ENCODE data around the gene MACO1.

MACO1 gene

DNA sequence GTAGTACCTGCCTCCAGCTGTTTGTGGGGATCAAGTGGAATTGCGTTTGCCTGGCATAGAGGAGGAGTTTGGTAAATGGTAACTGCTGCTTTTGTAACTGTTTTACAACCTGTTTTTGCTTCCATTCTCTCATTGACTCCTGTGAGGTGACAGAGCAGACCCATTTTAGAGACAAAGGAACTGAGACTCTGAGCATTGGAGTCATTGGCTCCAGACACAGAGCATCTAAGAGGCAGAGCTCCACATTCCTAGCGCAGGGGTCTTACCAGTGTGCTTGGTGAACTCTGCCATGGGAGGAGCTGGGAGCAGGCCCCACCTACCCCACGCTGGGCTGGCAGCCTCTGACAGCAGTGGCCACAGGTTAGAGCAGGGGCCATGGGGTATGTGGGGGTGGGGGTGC lies 115.1 kb downstream of the MACO1 start:
- Histone ChIP-seq H3K27me3 (ENCODE audit: control insufficient read depth, insufficient read depth, low read length) (no peaks in the 10 kb centered on the region), H2AFZ (no peak overlapping the region), H3K9me3 (ENCODE audit: control insufficient read depth, low read length) (no peaks in the 10 kb centered on the region), H3K4me2 (ENCODE audit: low read length) (no peak overlapping the region), H3K9ac (no peak overlapping the region), H3K79me2 (peaks cover 2% of the 10 kb centered on the region), H3K4me3 (ENCODE audit: low read depth, low read length) (no peak overlapping the region), H3K4me1 (peaks cover 9% of the 10 kb centered on the region), H3K27ac (no peak overlapping the region), H3K36me3 (ENCODE audit: control insufficient read depth, insufficient read depth, low read length) (no peaks in the 10 kb centered on the region)
- TF ChIP-seq, protein P1, sequence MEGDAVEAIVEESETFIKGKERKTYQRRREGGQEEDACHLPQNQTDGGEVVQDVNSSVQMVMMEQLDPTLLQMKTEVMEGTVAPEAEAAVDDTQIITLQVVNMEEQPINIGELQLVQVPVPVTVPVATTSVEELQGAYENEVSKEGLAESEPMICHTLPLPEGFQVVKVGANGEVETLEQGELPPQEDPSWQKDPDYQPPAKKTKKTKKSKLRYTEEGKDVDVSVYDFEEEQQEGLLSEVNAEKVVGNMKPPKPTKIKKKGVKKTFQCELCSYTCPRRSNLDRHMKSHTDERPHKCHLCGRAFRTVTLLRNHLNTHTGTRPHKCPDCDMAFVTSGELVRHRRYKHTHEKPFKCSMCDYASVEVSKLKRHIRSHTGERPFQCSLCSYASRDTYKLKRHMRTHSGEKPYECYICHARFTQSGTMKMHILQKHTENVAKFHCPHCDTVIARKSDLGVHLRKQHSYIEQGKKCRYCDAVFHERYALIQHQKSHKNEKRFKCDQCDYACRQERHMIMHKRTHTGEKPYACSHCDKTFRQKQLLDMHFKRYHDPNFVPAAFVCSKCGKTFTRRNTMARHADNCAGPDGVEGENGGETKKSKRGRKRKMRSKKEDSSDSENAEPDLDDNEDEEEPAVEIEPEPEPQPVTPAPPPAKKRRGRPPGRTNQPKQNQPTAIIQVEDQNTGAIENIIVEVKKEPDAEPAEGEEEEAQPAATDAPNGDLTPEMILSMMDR (IDR thresholded peaks at IDR 0.05), result no peak

DNA sequence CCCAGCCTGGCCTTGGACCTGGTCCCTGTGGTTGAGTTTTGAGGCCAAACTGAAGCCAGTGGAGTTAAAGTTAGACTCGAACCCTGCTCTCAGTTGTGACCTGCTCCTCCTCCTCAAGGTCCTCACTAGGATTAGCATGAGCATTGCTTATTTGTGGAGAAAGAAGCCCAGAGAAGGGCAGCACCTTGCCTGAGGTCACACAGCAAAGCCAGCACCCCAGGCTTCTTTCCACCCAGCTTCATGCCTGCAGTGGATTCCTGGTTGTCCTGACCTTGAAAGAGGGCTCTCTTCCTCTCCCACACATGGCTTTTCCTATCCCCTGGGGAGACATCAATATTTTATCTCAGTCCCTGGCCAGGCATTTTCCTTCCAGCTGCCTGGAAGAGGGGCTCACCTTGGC lies 115.5 kb downstream of the MACO1 start:
- Histone ChIP-seq H3K9me3 (ENCODE audit: control insufficient read depth, low read length) (no peaks in the 10 kb centered on the region), H3K27me3 (ENCODE audit: control insufficient read depth, insufficient read depth, low read length) (no peaks in the 10 kb centered on the region), H3K4me2 (ENCODE audit: low read length) (no peak overlapping the region), H3K9ac (no peak overlapping the region), H3K4me3 (ENCODE audit: low read depth, low read length) (no peak overlapping the region), H3K79me2 (peaks cover 2% of the 10 kb centered on the region), H3K27ac (no peak overlapping the region), H3K36me3 (ENCODE audit: control insufficient read depth, insufficient read depth, low read length) (no peaks in the 10 kb centered on the region), H2AFZ (no peak overlapping the region), H3K4me1 (peaks cover 11% of the 10 kb centered on the region)
- TF ChIP-seq, protein P1 (IDR thresholded peaks at IDR 0.05), result no peak

DNA sequence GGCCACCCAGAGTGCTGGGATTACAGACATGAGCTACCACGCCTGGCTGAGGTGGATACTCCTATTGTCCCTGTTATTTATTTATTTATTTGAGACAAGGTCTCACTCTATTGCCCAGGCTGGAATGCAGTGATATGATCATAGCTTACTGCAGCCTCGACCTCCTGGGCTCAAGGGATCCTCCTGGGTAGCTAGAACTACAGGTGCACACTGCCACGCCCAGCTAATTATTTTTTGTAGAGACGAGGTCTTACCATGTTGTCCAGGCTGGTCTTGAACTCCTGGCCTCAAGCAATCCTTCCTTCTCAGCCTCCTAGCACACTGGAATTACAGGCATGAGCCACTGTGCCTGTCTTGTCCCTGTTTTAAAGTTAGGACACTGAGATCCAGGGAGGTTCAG lies 117.9 kb downstream of the MACO1 start:
- peaks cover 2% of the 10 kb centered on the region for H3K79me2 ChIP-seq
- H3K4me3 ChIP-seq (ENCODE audit: low read depth, low read length), result no peak overlapping the region
- no peak overlapping the region for H3K4me2 ChIP-seq (ENCODE audit: low read length)
- H3K9me3 ChIP-seq (ENCODE audit: control insufficient read depth, low read length), result no peaks in the 10 kb centered on the region
- H3K9ac ChIP-seq, result no peak overlapping the region
- TF ChIP-seq, protein P1 (IDR thresholded peaks at IDR 0.05), result no peak
- peaks cover 8% of the 10 kb centered on the region for H3K4me1 ChIP-seq
- H2AFZ ChIP-seq, result no peak overlapping the region
- H3K36me3 ChIP-seq (ENCODE audit: control insufficient read depth, insufficient read depth, low read length), result no peaks in the 10 kb centered on the region
- H3K27ac ChIP-seq, result no peak overlapping the region
- H3K27me3 ChIP-seq (ENCODE audit: control insufficient read depth, insufficient read depth, low read length), result no peaks in the 10 kb centered on the region

DNA sequence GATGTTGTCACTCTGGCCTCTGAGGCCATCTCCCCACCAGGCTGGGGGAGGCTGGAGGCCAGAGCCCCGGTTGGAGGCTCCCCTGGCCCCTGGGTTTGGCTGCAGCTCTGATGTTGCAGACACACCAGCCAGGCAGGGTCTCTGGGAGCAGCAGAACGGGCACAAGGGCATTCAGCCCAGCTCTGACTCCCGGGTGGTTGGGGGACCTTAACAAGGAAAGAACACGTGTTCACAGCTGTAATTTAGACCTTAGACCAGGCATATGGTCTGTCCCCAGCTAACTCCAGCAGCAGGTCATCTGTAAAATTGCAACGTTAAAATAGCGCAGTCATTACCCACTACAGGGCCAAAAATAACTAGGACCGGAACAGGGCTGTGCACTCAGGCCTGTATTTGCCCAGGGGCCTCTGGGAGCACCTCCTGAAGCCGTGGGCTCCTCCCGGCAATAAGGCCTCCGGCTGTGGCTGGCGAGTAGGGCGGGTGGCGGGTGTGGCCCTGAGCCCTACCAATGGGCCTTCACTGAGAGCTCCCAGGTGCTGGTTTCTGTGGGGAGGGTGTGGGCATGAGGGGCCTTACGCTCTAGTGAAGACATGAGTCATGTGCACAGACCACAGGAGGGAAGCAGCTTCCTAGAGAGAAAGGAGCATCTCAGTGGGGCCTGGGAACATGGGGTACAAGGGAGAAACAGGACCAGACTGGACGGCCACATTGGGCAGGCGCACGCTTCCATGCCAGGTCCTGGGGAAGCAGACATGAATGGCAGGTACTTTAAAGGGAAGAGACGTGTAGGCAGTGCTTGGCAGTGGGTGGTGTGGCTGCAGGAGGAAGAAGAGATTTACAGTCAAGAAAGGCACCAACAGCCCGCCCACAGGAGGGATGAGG lies 118.8 kb downstream of the MACO1 start:
- Histone ChIP-seq H3K4me2 (ENCODE audit: low read length) (no peak overlapping the region), H3K9me3 (ENCODE audit: control insufficient read depth, low read length) (no peaks in the 10 kb centered on the region), H2AFZ (no peak overlapping the region), H3K36me3 (ENCODE audit: control insufficient read depth, insufficient read depth, low read length) (no peaks in the 10 kb centered on the region), H3K79me2 (peaks cover 2% of the 10 kb centered on the region), H3K4me3 (ENCODE audit: low read depth, low read length) (no peak overlapping the region), H3K27me3 (ENCODE audit: control insufficient read depth, insufficient read depth, low read length) (no peaks in the 10 kb centered on the region), H3K27ac (no peak overlapping the region), H3K4me1 (peaks cover 8% of the 10 kb centered on the region), H3K9ac (no peak overlapping the region)
- TF ChIP-seq, protein P1 (IDR thresholded peaks at IDR 0.05), result no peak

All from parathyroid adenoma (tissue), 2 donors.